Fibroblast of pulmonary artery (primary cell): ENCODE measurements around the gene RNF11.
"Not testable (repeated sequence)": the region's sequence is repeated elsewhere in the genome, so short reads cannot be mapped to it uniquely, and the experiment has no call there.

Source experiments
- DNase-seq: peaks from one replicate; pipeline ENCODE4 v3.0.0-alpha.2; 2010; ENCODE audit warnings: low read depth
- H3K4me3 ChIP-seq: replicated peaks from 2 replicates; pipeline ENCODE4 v1.5.1; 2011; ENCODE audit warnings: low read depth, mild to moderate bottlenecking, control low read depth, low read length, moderate library complexity
- CTCF ChIP-seq: IDR thresholded peaks from 2 replicates; pipeline ENCODE4 v1.5.1; 2011; ENCODE audit warnings: mild to moderate bottlenecking, control low read depth, low read length, inconsistent platforms; ENCODE audit errors: missing control alignments

The RNF11 gene

GRCh38 chr1:51217101-51217500 lies 19.0 kb upstream of the RNF11 start:
- no peak overlapping the region for H3K4me3 ChIP-seq
- no peak for DNase-seq
- no peak for TF ChIP-seq CTCF

DNA sequence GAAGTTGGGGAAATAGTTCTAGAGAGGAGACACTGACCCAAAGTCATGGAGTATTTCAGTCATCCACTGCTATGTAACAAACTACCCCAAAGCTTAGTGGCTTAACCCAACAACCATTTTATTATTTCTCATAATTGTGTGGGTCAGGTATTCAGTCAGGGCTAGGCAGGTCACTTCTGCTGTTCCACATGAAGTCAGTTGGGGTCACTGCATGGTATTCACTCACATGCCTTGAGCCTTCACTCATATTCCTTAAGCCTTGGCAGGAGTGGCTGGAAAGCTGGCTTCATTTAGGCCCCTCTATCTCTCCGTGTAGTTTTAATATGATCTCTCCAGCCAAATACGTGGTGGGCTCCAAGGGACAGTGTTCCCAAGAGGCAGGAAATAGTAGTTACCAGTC lies 17.5 kb upstream of the RNF11 start:
- no peak for TF ChIP-seq CTCF
- no peak for DNase-seq
- no peak overlapping the region for H3K4me3 ChIP-seq

DNA sequence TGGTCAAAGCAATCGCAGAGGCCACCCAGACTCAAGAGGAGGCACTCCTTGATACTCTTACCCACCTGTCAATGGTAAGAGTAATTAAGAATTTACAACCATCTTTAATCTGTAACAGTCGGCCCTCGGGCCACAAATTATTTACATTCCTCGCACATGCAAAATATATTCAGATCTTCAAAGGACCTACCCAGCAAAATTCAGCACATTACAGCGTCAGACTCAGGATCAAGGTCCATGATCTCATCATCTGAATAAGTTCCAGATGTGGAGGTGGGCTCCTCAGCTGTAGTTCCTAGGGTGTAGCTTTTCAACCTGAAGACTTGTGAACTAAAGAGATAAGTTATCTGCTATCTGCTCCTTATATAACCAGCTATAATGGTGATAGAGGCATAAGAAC lies 17.1 kb upstream of the RNF11 start:
- no peak overlapping the region for H3K4me3 ChIP-seq
- no peak for TF ChIP-seq CTCF
- no peak for DNase-seq

DNA sequence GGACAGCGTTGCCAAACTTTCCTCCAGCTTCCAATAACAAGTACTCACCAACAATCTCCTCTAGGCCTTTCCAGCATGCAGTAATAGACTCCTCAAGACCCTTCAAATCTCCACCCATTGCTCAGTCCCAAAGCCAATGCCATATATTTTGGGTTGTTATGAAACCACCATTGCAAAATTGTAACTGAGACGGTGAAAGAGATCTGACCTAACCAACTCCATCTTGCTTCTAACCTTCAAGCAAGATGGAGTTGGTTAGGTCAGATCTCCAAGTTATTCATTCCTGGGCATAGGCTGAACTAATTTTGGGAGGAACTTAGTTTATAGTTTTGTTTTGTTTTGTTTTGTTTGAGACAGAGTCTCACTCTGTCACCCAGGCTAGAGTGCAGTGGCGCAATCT lies 14.5 kb upstream of the RNF11 start:
- not testable (repeated sequence) for H3K4me3 ChIP-seq, DNase-seq

GRCh38 chr1:51222136-51222787 lies 13.8 kb upstream of the RNF11 start:
- TF ChIP-seq CTCF: no peak
- no peak overlapping the region for H3K4me3 ChIP-seq
- DNase-seq: no peak

DNA sequence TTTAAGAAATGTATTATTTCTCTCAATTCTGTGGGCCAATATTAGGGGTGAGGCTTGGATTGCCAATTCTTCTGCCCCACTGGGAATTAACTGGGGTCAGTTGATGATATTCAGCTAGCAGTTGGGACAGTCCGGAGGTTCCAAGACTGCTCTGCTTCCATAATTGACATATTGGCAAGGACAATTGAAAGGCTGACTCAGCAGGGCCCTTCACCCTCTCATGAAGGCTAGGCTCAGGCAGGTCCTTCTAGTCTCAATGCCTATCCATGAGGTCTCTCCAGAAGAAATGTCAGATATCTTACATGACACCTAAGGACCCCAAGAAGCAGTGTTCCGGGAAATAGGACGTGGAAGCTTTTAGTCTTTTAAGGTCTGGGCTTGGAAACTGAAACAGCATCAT lies 13.3 kb upstream of the RNF11 start:
- TF ChIP-seq CTCF: no peak
- H3K4me3 ChIP-seq: no peak overlapping the region
- no peak for DNase-seq

DNA sequence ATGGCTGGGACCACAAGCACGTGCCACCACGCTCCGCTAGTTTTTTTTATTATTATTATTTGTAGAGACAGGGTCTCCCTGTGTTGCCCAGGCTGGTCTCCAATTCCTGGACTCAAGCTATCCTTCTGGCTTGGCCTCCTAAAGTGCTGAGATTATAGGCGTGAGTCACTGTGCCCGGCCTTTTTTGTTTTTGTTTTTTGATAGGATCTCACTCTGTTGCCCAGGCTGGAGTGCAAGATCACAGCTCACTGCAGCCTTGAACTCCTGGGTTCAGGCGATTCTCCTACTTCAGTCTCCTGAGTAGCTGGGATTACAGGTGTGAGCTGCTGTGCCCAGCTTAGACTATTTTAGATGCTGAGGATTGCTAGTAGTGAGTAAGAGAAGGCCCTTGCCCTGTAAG lies 11.8 kb upstream of the RNF11 start:
- TF ChIP-seq CTCF: no peak
- no peak for DNase-seq
- H3K4me3 ChIP-seq: no peak overlapping the region

- H3K4me3 ChIP-seq, DNase-seq: not testable (repeated sequence)
These were observed 8.7 kb upstream of the RNF11 start for GRCh38 chr1:51227231-51227960.

DNA sequence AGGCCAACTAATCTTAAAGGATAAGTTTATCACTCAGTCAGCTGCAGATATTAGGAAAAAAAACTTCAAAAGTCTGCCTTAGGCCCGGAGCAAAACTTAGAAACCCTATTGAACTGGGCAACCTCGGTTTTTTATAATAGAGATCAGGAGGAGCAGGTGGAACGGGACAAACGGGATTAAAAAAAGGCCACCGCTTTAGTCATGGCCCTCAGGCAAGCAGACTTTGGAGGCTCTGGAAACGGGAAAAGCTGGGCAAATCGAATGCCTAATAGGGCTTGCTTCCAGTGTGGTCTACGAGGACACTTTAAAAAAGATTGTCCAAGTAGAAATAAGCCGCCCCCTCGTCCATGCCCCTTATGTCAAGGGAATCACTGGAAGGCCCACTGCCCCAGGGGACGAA lies 7.6 kb upstream of the RNF11 start:
- DNase-seq, H3K4me3 ChIP-seq: not testable (repeated sequence)
